HEK293 (cell line): ENCODE data around the gene NINL.

Experiments
- CTCF ChIA-PET: fragments of 350-600 bp; formaldehyde crosslinking; extraction: SDS; loops from one replicate; lab custom pipeline; 2021; ENCODE audit warnings: antibody characterized with exemption; lab: Yijun Ruan, JAX
- POLR2A ChIA-PET: fragments of 300-600 bp; formaldehyde crosslinking; extraction: SDS; loops from one replicate; lab custom pipeline; 2020; ENCODE audit warnings: antibody characterized with exemption, inconsistent platforms; lab: Yijun Ruan, JAX
- H3K27ac ChIP-seq: fragments of 200-500 bp; sonication (Bioruptor generic); 2 replicates; pipeline ENCODE4 v1.5.1; 2014; ENCODE audit warnings: low read depth, low read length, control low read depth, inconsistent platforms; ENCODE audit errors: extremely low read depth
- H3K36me3 ChIP-seq, 2 experiments: fragments of 200-500 bp in 1 of 2; sonication (Bioruptor generic) in 1 of 2; 1 replicate in 1 of 2; 2 replicates in 1 of 2; pipeline ENCODE4 v1.5.1; 2014 to 2017; ENCODE audit warnings: inconsistent platforms in 2 of 2, low read length in 2 of 2; ENCODE audit not compliant: control insufficient read depth in 2 of 2, insufficient read depth in 1 of 2
- H3K4me1 ChIP-seq: fragments of 200-500 bp; sonication (Bioruptor generic); 2 replicates; pipeline ENCODE4 v1.5.1; 2014; ENCODE audit warnings: mild to moderate bottlenecking, low read length, inconsistent platforms; ENCODE audit not compliant: control insufficient read depth, insufficient read depth
- H3K4me3 ChIP-seq: 2 replicates; pipeline ENCODE4 v1.5.1; 2011; ENCODE audit warnings: low read depth, mild to moderate bottlenecking, control low read depth, low read length, moderate library complexity
- H3K9me3 ChIP-seq: fragments of 200-500 bp; sonication (Bioruptor generic); 2 replicates; pipeline ENCODE4 v1.5.1; 2014; ENCODE audit warnings: low read depth, low read length, inconsistent platforms; ENCODE audit not compliant: control insufficient read depth, insufficient read depth
- BCL11B ChIP-seq: fragments of 450-650 bp; formaldehyde crosslinking; IDR thresholded peaks from 2 replicates; pipeline ENCODE4 v1.5.1; 2016; ENCODE audit warnings: low read depth, missing biosample characterization, missing genetic modification characterization
- GLI4 ChIP-seq: fragments of 450-650 bp; formaldehyde crosslinking; IDR thresholded peaks from 2 replicates; pipeline ENCODE4 v1.5.1; 2016; ENCODE audit warnings: missing biosample characterization, missing genetic modification characterization
- PATZ1 ChIP-seq: fragments of 450-650 bp; formaldehyde crosslinking; IDR thresholded peaks from 2 replicates; pipeline ENCODE4 v1.5.1; 2016; ENCODE audit warnings: missing biosample characterization, missing genetic modification characterization
- PRDM4 ChIP-seq: fragments of 450-650 bp; formaldehyde crosslinking; IDR thresholded peaks from 2 replicates; pipeline ENCODE4 v1.5.1; 2017; ENCODE audit warnings: missing biosample characterization, missing genetic modification characterization
- SETDB1 ChIP-seq: IDR thresholded peaks from one replicate; pipeline ENCODE4 v1.6.1; 2017; ENCODE audit warnings: mild to moderate bottlenecking, low read length, moderate library complexity, mixed read lengths; ENCODE audit not compliant: insufficient read length
- ZBTB10 ChIP-seq: fragments of 450-650 bp; formaldehyde crosslinking; IDR thresholded peaks from 2 replicates; pipeline ENCODE4 v1.5.1; 2016; ENCODE audit warnings: missing biosample characterization, missing genetic modification characterization
- ZBTB21 ChIP-seq: fragments of 450-650 bp; formaldehyde crosslinking; IDR thresholded peaks from 2 replicates; pipeline ENCODE4 v1.5.1; 2017; ENCODE audit warnings: missing biosample characterization, missing genetic modification characterization
- ZBTB44 ChIP-seq: fragments of 450-650 bp; IDR thresholded peaks from 2 replicates; pipeline ENCODE4 v1.5.1; 2018; ENCODE audit warnings: missing biosample characterization, mild to moderate bottlenecking, missing genetic modification characterization
- ZBTB6 ChIP-seq: fragments of 450-650 bp; formaldehyde crosslinking; IDR thresholded peaks from 2 replicates; pipeline ENCODE4 v1.5.1; 2017; ENCODE audit warnings: missing biosample characterization, missing genetic modification characterization
- ZNF138 ChIP-seq: fragments of 450-650 bp; formaldehyde crosslinking; IDR thresholded peaks from 2 replicates; pipeline ENCODE4 v1.5.1; 2016; ENCODE audit warnings: missing biosample characterization, missing genetic modification characterization, borderline replicate concordance
- ZNF23 ChIP-seq: fragments of 450-650 bp; formaldehyde crosslinking; IDR thresholded peaks from 2 replicates; pipeline ENCODE4 v1.5.1; 2016; ENCODE audit warnings: missing biosample characterization, missing genetic modification characterization, borderline replicate concordance
- ZNF350 ChIP-seq: fragments of 450-650 bp; formaldehyde crosslinking; IDR thresholded peaks from 2 replicates; pipeline ENCODE4 v1.5.0; 2017; ENCODE audit warnings: missing biosample characterization, mild to moderate bottlenecking, missing genetic modification characterization
- ZNF426 ChIP-seq: fragments of 450-650 bp; formaldehyde crosslinking; IDR thresholded peaks from 2 replicates; pipeline ENCODE4 v1.5.1; 2017; ENCODE audit warnings: missing biosample characterization, missing genetic modification characterization, mild to moderate bottlenecking, inconsistent platforms, moderate library complexity
- ZNF501 ChIP-seq: fragments of 450-650 bp; formaldehyde crosslinking; IDR thresholded peaks from 2 replicates; pipeline ENCODE4 v1.5.1; 2016; ENCODE audit warnings: missing biosample characterization, missing genetic modification characterization
- ZNF510 ChIP-seq: fragments of 450-650 bp; formaldehyde crosslinking; IDR thresholded peaks from 2 replicates; pipeline ENCODE4 v1.5.1; 2018; ENCODE audit warnings: mild to moderate bottlenecking, missing genetic modification characterization, missing biosample characterization; ENCODE audit not compliant: insufficient replicate concordance
- ZNF514 ChIP-seq: fragments of 450-650 bp; formaldehyde crosslinking; IDR thresholded peaks from 2 replicates; pipeline ENCODE4 v1.5.1; 2016; ENCODE audit warnings: missing biosample characterization, missing genetic modification characterization
- ZNF518A ChIP-seq: fragments of 450-650 bp; formaldehyde crosslinking; conservative IDR thresholded peaks from 2 replicates; pipeline ENCODE4 v1.5.1; 2016; ENCODE audit warnings: low read depth, missing biosample characterization, missing genetic modification characterization
- ZNF664 ChIP-seq: fragments of 450-650 bp; formaldehyde crosslinking; IDR thresholded peaks from 2 replicates; pipeline ENCODE4 v1.5.1; 2016; ENCODE audit warnings: missing biosample characterization, missing genetic modification characterization
- ZNF747 ChIP-seq: fragments of 450-650 bp; formaldehyde crosslinking; IDR thresholded peaks from 2 replicates; pipeline ENCODE4 v1.5.1; 2016; ENCODE audit warnings: missing biosample characterization, missing genetic modification characterization

The NINL gene

GRCh38 chr20:25537890-25538289 is 47.4 kb downstream of the NINL start:
- Histone ChIP-seq H3K4me1 (peaks cover 6% of the 10 kb centered on the region; the same call in 1 of the 2 replicates), H3K36me3 (peaks cover 0 to 7% of the 10 kb centered on the region in 2 experiments; a peak in 1 of 3 replicates), H3K4me3 (no peak overlapping the region), H3K9me3 (no peaks in the 10 kb centered on the region), H3K27ac (no peak overlapping the region)
- POLR2A ChIA-PET, result no interaction called here
- CTCF ChIA-PET, result interaction anchor here (0.8 kb wide), 1 partner anchor 544 kb away, joined by 3 read pairs; no protein-coding TSS in a partner anchor
- TF ChIP-seq ZNF514 (tag by site-specific recombination) (no peak), ZNF510 (tag by site-specific recombination) (no peak), ZNF23 (tag by site-specific recombination) (no peak), PATZ1 (tag by site-specific recombination) (no peak), ZNF518A (tag by site-specific recombination) (no peak), ZBTB6 (no peak), ZNF426 (tag by site-specific recombination) (no peak), ZBTB10 (tag by site-specific recombination) (no peak), ZBTB44 (no peak), ZNF664 (tag by site-specific recombination) (no peak), ZBTB21 (no peak)

GRCh38 chr20:25535762-25536161 is 49.6 kb downstream of the NINL start:
- Histone ChIP-seq H3K4me3 (no peak overlapping the region), H3K4me1 (peaks cover 6% of the 10 kb centered on the region; the same call in 1 of the 2 replicates), H3K27ac (no peak overlapping the region), H3K36me3 (peaks cover 0 to 7% of the 10 kb centered on the region in 2 experiments; a peak in 1 of 3 replicates), H3K9me3 (no peaks in the 10 kb centered on the region)
- ChIA-PET POLR2A (no interaction called here), CTCF (no interaction called here)
- TF ChIP-seq BCL11B (no peak), ZNF501 (tag by site-specific recombination) (no peak), ZNF350 (tag by site-specific recombination) (no peak), GLI4 (no peak), PRDM4 (tag by site-specific recombination) (no peak), SETDB1 (no peak), ZNF747 (tag by site-specific recombination) (no peak), ZNF138 (tag by site-specific recombination) (no peak)
